ENCODE results near the gene ATP5F1C.
A peak's percentile ranks its signal among the peaks of the same experiment; 100 is the strongest.
"Not testable (repeated sequence)": the region's sequence is repeated elsewhere in the genome, so short reads cannot be mapped to it uniquely, and the experiment has no call there.

The ATP5F1C gene

DNA sequence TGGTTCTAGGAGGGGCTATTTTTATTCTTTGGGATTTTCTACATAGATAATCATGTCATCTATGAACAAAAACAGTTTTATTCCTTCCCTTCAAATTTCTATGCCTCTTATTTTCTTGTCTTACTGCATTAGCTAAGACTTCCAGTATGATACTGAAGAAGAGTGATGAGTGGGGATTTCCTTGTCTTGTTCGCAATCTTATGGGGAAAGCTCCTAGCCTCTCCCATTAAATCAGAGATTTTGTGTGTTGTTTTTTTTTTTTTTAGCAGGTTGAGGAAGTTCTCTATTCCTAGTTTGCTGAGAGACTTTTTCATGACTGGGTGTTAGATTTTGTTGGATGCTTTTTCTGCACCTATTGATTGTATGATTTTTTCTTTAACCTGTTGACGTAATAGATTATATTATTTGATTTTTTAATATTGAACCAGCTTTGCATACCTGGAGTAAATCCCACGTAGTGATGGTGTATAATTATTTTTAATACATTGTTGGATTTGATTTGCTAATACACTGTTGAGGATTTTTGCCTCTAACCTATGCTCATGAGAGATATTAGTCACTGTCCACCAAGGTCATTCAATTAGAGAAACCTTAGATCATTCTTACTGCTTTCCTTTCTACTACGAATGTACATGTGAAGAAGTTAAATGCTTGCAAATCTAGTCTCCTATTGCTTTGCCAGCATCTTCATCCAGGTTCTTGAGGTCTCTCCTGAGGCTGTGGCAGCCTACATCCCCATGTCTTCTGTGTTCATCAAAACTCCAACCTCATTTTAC is 6.5 kb downstream of the ATP5F1C start:
- no peak for DNase-seq

DNA sequence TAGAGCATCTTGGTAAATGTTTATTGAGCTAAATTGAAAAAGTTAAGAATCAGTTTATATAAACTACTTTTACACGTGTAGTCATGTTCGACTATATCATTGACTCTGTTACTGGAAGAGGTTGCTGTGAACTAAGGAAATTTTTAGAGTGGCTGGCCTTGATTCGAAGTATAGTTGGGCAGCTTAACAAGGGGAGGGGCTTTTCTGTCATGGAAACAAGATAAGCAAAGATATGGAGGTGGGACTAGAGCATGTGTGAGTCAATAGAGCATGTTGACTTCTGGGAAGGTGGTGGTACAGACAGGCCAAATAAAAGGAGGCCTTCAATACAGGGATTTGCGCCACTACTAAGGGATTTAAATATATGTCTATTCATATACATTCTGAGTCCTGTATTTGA is 7.6 kb downstream of the ATP5F1C start:
- no peak for DNase-seq

DNA sequence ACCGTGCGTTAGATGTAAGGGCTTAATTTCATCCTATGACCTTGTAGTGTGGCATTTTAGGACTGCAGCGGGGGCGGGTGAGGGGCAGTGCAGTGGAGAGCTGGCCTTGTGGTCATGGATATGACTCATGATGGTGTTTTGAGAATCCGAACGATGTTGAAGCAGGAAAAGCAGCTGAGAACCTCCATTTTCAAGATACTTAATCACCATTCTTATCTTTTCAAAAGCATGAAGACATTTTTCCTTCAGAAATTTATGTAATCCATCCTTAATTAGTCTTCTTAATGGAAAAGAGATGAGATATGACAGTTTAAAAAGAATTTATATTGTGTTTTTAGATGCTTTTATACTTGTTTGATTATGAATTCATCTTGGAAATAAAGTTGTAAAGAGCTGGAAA is 9.6 kb downstream of the ATP5F1C start:
- DNase-seq: no peak

GRCh38 chr10:7802606-7803005 is 14.6 kb downstream of the ATP5F1C start:
- DNase-seq: no peak

DNA sequence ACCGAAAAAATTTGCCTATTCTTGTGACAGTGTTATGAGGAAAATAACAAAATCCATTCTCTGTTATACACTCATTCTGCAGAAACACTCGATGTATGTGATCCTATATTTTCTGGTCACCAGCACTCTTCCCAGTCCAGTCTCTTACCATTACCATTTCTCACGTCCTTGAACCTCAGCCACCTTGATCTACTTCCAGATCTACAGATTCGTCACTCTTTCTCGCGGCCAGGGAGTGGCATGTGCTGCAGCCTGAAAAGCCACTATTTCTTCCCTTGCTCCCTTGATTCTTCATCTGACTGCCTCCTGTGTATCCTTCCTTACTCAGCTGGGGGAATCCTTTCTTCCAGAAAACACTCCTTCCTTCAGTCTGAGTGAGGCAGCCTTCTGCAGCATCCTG is 16.2 kb downstream of the ATP5F1C start:
- DNase-seq: no peak

GRCh38 chr10:7804741-7805140 is 16.8 kb downstream of the ATP5F1C start:
- DNase-seq: no peak

DNA sequence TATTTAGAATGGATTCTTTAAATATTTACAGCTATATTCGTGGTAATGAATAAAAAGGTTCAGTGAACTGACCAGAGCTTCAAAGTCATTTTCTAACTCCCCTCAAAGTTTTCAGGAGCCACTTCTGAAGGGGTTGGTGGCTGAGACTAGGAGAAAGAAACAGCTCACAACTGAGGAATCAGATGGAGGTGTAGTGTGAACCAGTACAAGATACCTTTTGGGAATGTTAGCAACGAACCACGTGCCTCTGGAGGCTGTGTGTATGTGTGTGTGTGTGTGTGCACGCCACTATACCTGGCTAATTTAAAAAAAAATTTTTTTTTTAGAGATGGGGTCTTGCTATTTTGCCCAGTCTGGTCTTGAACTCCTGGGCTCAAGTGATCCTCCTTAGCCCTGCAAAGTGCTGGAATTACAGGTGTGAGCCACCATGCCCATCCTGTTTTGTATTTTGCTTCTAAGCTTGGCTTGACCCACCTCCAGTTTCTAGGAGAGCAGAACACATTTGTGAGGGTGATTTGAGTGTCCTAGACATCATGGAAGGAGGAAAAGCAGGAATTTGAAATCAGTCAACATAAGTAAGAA is 20.8 kb downstream of the ATP5F1C start:
- no peak for DNase-seq

DNA sequence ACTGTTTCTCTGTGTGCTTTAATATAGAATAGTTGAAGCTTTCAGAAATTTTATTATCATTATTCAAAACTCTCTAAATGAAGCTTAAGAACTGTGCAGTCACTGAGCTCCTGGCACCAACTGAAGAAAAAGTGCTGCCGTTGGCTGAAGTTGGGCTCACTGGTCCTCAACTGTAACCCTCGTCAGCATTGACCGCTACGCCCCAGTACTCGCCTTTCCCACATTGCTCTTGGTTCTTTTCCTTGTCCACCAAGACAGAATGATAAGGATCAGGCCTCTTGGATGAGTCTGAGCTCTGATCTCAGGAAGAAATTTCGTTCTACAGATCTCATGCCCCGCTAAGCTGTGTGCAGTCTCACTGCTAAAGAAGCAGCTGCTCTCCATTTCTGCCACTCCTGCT is 22.5 kb downstream of the ATP5F1C start:
- DNase-seq: no peak

- DNase-seq: no peak
These were observed 23.0 kb downstream of the ATP5F1C start for GRCh38 chr10:7811000-7811399.

GRCh38 chr10:7811743-7812142 is 23.8 kb downstream of the ATP5F1C start:
- DNase-seq: not testable (repeated sequence)

DNA sequence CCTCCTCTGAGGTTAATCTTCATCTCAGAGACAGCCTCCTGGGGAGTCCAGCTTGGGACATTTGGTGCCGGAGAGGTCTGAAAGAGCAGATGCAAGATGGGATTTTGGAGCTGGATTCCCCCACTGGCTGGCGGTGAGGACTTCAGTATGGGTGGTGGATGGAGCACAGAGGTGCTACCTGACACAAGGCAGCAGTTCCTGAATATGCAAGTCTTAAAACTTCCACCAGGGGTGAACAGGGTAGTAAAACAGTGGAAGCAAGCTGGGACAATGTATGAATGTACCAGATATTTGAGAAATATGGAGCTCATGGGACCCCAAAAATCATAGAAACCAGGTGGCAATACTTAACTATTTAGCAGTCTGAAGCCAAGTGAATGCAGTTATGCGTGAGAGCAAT is 25.5 kb downstream of the ATP5F1C start:
- no peak for DNase-seq

DNA sequence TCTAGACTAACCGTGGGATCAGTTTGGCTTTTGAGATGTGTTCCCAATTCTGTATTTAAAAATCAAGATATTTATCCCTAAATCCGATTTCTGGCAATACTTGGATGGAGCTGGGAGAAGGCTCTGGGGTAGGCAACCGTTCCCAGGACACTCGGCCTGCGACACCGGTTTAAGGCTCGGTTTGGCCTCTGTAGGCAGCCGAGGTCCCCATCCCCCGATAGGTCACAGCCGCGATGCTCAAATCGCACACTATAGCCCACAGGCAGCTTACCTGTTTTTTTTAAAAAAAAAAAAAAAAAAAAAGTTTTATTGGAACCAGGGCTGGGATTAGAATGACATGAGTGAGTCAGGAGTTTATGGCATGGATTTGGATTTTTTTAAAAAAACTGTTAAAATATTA is 29.6 kb downstream of the ATP5F1C start:
- no peak for DNase-seq

GRCh38 chr10:7817984-7818294 is 30.0 kb downstream of the ATP5F1C start:
- DNase-seq: no peak

- DNase-seq: peak; percentile 62
These were observed 30.5 kb downstream of the ATP5F1C start, which contains the start of gene TAF3 for GRCh38 chr10:7818295-7819120. Gene TAF3 (plus strand): TSS chr10:7818505. CDS start chr10:7818710, 205 bp downstream.

GRCh38 chr10:7819121-7819460 is 31.1 kb downstream of the ATP5F1C start:
- no peak for DNase-seq

DNA sequence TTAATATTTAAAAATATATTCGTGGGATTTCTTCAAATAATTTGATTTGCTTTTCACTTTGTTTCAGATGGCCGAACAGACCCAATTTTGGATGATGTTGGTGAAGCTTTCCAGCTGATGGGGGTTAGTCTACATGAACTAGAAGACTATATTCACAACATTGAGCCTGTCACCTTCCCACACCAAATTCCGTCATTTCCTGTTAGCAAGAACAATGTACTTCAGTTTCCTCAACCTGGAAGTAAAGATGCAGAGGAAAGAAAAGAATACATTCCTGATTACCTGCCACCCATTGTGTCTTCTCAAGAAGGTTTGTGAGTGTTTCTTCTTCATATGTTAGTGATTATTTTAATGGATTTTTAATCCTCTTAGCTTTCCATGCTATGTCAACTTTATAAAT is 36.3 kb downstream of the ATP5F1C start:
- no peak for DNase-seq

- DNase-seq: no peak
These were observed 39.0 kb downstream of the ATP5F1C start for GRCh38 chr10:7826971-7827370.

GRCh38 chr10:7829289-7829834 is 41.4 kb downstream of the ATP5F1C start:
- no peak for DNase-seq

- DNase-seq: no peak
These were observed 44.1 kb downstream of the ATP5F1C start for GRCh38 chr10:7832060-7832459.

DNA sequence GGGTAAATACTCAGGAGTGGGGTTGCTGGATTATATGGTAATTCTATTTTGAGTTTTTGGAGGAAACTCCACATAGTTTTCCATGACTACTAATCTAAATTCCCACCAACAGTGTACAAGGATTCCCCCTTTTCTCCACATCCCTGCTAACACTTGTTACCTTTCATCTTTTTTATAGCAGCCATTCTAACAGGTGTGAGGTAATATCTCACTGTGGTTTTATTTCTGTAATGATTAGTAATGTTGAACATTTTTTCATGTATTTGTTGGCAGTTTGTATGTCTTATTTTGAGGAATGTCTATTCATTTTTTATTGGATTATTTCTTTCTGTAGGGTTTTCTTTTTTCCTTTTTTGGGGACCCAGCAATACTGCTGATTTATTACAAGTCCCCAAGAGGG is 45.2 kb downstream of the ATP5F1C start:
- DNase-seq: no peak

GRCh38 chr10:7834262-7834661 is 46.3 kb downstream of the ATP5F1C start:
- DNase-seq: no peak

DNA sequence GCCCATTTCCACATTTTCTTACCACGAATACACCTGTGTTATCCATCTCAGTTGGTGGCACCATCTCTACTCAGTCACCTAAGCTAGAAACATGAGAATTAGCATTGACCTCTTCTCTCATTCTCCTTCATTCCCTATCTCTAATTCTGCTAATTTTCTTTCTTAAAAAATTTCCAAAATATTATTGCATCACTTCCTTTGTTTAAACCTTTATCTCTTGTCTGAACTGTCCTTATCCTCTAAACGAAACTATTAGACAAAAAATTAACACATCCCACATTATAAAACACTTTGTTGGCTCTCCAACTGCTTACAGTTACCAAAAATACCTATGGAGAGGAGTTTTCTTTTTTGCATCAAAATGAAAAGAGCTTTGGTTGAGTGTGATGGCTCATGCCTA is 48.6 kb downstream of the ATP5F1C start:
- DNase-seq: no peak

GRCh38 chr10:7846591-7846990 is 58.6 kb downstream of the ATP5F1C start:
- DNase-seq: no peak

Data from DMS79 (cell line).